ENCODE measurements around the gene VAMP7.

VAMP7 gene

DNA sequence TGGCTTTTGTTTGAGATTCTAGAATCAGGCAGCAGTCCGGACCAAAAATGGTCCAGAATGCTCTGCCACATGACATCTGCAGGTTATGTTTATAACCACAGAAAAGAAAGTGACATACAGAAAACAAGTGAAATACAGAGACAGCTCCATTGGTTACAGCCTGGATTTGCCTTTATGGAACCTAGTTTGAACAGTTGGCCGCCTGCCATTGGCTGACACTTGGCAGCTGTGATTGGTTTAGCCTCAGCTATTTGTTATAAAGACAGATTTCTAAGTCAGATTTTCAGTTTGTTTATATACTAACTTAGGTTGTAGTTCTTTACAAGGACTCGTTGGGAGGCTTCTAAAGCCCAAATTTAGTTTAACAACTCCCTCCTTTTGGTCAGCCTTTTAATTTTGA, 75.5 kb downstream of the VAMP7 start:
- DNase-seq (ENCODE audit: extremely low read depth, low read depth), result no peak
- TF ChIP-seq, protein P1, sequence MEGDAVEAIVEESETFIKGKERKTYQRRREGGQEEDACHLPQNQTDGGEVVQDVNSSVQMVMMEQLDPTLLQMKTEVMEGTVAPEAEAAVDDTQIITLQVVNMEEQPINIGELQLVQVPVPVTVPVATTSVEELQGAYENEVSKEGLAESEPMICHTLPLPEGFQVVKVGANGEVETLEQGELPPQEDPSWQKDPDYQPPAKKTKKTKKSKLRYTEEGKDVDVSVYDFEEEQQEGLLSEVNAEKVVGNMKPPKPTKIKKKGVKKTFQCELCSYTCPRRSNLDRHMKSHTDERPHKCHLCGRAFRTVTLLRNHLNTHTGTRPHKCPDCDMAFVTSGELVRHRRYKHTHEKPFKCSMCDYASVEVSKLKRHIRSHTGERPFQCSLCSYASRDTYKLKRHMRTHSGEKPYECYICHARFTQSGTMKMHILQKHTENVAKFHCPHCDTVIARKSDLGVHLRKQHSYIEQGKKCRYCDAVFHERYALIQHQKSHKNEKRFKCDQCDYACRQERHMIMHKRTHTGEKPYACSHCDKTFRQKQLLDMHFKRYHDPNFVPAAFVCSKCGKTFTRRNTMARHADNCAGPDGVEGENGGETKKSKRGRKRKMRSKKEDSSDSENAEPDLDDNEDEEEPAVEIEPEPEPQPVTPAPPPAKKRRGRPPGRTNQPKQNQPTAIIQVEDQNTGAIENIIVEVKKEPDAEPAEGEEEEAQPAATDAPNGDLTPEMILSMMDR (IDR thresholded peaks at IDR 0.05; ENCODE audit: low read depth, low read length), result no peak

DNA sequence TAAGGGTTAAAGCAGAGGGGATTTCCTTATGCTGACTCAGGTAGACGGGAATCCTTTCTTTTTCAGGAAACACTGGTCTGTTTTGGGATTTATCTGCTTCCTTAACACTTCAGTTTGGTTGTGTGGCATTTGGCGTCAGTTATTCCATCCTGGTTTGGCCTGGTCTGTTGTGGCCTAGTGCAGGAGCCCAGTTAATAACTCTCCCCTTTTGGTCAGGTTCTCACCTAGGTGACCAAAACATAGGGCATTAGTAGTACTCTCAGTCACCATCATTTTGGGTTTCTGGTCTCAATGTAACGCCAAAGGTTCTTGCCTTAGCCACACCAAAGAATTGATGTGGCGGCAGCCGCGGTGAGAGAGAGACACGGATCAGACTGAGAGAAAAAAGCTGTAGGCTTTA, 76.7 kb downstream of the VAMP7 start:
- no peak for DNase-seq (ENCODE audit: extremely low read depth, low read depth)
- TF ChIP-seq, protein P1 (IDR thresholded peaks at IDR 0.05; ENCODE audit: low read depth, low read length), result no peak

DNA sequence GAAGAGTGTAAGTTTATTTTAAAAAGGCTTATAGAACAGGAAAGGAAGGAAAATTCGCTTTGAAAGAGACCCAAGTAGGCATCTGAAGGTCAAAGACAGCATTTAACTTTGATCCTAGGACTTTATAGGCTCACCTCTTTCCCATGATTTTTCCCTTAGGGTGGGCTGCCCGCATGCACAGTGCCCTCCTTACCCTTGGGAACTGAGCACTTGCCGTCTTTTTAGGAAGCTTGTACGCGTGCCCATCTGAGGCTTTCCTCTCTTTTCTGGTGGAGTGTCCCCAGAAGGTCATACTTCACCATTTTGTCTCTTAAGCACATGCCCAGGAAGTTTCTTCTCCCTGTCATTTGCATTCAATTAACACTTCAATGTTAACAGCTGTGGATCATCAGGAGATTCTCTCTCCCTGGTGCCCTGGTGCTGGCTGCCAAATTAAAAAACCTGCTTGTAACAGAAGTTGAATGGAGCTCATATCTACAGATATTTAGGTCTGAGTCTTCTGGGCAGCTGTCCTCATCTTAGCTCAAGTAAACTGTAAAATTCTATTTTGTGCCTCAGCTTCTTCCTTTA, 78.0 kb downstream of the VAMP7 start:
- DNase-seq (ENCODE audit: extremely low read depth, low read depth), result no peak
- TF ChIP-seq, protein P1 (IDR thresholded peaks at IDR 0.05; ENCODE audit: low read depth, low read length), result no peak

DNA sequence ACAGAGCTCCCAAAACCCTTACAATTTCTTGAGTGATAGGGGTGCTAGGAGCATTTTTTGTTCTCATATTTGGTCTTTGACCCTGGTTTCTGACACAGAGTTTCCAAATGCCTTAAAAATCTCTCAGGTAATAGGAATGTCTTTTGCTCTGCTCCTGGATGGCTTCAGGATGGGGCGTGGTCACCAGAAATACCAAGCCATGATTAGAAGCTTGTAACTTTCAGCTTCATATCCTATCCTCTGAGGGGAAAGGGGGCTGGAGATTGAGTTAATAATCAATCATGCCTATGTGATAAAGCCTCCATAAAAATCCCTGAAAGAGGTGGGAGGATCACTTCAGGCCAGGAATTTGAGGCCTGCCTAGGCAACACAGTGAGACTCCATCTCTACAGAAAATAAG, 81.8 kb downstream of the VAMP7 start:
- TF ChIP-seq, protein P1 (IDR thresholded peaks at IDR 0.05; ENCODE audit: low read depth, low read length), result no peak

DNA sequence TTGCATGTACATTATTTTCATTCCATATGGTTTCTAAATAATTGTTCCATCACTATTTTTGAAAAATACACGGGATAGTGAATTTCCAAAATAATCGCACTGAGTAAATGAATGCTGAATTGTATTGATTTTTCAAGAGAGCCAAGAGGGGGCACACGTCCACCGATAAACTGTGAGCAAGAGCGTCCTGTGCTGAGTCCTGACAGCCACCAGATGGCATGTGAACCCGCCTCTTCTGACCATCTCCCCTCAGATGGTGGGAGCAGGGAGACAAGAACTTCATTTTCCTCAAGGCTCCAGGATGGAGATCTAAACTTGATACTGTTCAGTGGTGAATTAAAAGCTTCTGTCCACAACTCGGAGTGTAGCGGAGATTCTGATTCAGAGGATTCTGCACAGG, 85.7 kb downstream of the VAMP7 start:
- TF ChIP-seq, protein P1 (IDR thresholded peaks at IDR 0.05; ENCODE audit: low read depth, low read length), result peak; percentile 3
- no peak for DNase-seq (ENCODE audit: extremely low read depth, low read depth)

More for the DNA sequence above, 81.8 kb downstream of the VAMP7 start:
- DNase-seq (ENCODE audit: extremely low read depth, low read depth), result no peak

DNA sequence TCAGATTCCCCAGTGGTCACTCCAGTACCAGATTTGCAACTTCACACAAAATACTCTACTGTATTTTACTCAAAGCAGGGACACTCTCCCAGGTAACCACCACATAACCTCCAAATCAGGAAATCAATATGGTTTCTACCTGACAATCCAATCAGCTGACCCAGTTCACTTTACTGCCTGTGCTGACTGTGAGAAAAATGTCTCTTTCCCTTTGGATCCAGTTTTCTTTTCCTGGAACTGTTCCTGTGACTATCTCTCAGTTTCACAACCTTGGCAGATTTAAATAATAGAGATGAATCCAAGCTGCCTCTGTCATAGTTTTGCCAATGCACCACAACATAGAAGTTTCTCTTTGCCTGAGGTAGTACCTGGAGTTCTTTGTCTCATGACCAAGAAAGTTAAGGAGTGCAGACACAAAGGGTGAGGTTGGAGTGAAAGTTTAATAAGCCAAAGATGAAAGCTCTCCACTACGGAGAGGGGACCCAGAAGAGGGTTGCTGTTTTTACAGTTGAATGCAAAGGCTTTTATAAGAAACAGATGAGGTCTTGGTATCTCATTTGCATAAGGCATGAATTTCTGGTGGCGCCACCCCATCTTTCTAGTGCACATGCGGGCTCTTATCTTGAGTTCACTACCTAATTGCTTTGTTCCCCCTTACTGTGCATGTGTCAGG, 86.6 kb downstream of the VAMP7 start:
- DNase-seq (ENCODE audit: extremely low read depth, low read depth), result no peak
- TF ChIP-seq, protein P1 (IDR thresholded peaks at IDR 0.05; ENCODE audit: low read depth, low read length), result no peak

DNA sequence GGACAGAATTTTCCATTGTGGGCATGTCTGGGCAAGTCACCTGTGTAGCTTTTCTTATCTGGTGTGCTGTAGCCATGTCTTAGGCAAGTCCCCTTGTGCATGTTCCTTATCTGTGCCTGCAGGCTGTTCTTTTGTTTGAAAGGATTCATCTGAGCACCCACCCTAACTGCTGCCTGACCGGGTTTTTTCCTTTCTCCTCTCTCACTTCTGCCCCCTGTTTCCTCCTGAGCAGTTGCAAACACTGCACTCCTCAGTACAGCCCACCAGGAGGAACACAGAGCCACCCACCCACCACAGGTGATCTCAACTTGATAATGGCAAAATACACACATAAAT, 87.1 kb downstream of the VAMP7 start:
- TF ChIP-seq, protein P1 (IDR thresholded peaks at IDR 0.05; ENCODE audit: low read depth, low read length), result no peak
- DNase-seq (ENCODE audit: extremely low read depth, low read depth), result no peak
